IPS-15b (cell line): ENCODE results near the gene TUSC2.
"Not testable (repeated sequence)": the region's sequence is repeated elsewhere in the genome, so short reads cannot be mapped to it uniquely, and the experiment has no call there.

Experiments used
- H3K27me3 ChIP-seq: one replicate; pipeline ENCODE4 v1.6.1; 2013; ENCODE audit warnings: low read length; ENCODE audit not compliant: control insufficient read depth, insufficient read depth
- H3K36me3 ChIP-seq: one replicate; pipeline ENCODE4 v1.6.1; 2013; ENCODE audit warnings: low read length; ENCODE audit not compliant: control insufficient read depth, insufficient read depth
- H3K4me1 ChIP-seq: one replicate; pipeline ENCODE4 v1.6.1; 2013; ENCODE audit warnings: mild to moderate bottlenecking, low read length; ENCODE audit not compliant: control insufficient read depth, insufficient read depth
- H3K4me3 ChIP-seq: one replicate; pipeline ENCODE4 v1.5.1; 2013; ENCODE audit warnings: low read depth, low read length
- H3K9ac ChIP-seq: one replicate; pipeline ENCODE4 v1.6.1; 2013; ENCODE audit warnings: low read depth, mild to moderate bottlenecking, low read length
- H3K9me3 ChIP-seq: one replicate; pipeline ENCODE4 v1.6.1; 2013; ENCODE audit warnings: mild to moderate bottlenecking, low read length; ENCODE audit not compliant: control insufficient read depth, insufficient read depth

TUSC2 gene

GRCh38 chr3:50294089-50294488 lies 33.9 kb downstream of the TUSC2 start:
- no peak overlapping the region for H3K4me3 ChIP-seq
- no peaks in the 10 kb centered on the region for H3K4me1 ChIP-seq

GRCh38 chr3:50293079-50293801 lies 34.8 kb downstream of the TUSC2 start:
- H3K36me3 ChIP-seq: peaks cover 27% of the 10 kb centered on the region
- no peaks in the 10 kb centered on the region for H3K9me3 ChIP-seq
- H3K4me1 ChIP-seq: no peaks in the 10 kb centered on the region
- H3K4me3 ChIP-seq: no peak overlapping the region
- H3K9ac ChIP-seq: peak overlapping the region; percentile 71
- no peaks in the 10 kb centered on the region for H3K27me3 ChIP-seq

More at GRCh38 chr3:50294089-50294488, 33.9 kb downstream of the TUSC2 start:
- Histone ChIP-seq H3K27me3 (no peaks in the 10 kb centered on the region), H3K36me3 (peaks cover 18% of the 10 kb centered on the region), H3K9me3 (no peaks in the 10 kb centered on the region), H3K9ac (no peak overlapping the region)

GRCh38 chr3:50292159-50293078 lies 35.6 kb downstream of the TUSC2 start, which contains the start of gene IFRD2:
TSS of gene IFRD2 (minus strand) at chr3:50292429. CDS start at chr3:50292274, 155 bp downstream.
- Histone ChIP-seq H3K9ac (peak within 1 kb of the TSS; percentile 71), H3K4me1 (no peaks in the 10 kb centered on the region), H3K36me3 (peaks cover 34% of the 10 kb centered on the region), H3K27me3 (no peaks in the 10 kb centered on the region), H3K9me3 (no peaks in the 10 kb centered on the region), H3K4me3 (peak within 1 kb of the TSS; percentile 93)

- Histone ChIP-seq H3K9me3 (no peaks in the 10 kb centered on the region), H3K9ac (no peak overlapping the region), H3K4me3 (no peak overlapping the region), H3K27me3 (no peaks in the 10 kb centered on the region), H3K36me3 (peaks cover 37% of the 10 kb centered on the region), H3K4me1 (no peaks in the 10 kb centered on the region)
Observed at GRCh38 chr3:50290161-50290641, 37.8 kb downstream of the TUSC2 start.

GRCh38 chr3:50289130-50289529 lies 38.9 kb downstream of the TUSC2 start:
- no peaks in the 10 kb centered on the region for H3K4me1 ChIP-seq
- peaks cover 37% of the 10 kb centered on the region for H3K36me3 ChIP-seq
- H3K27me3 ChIP-seq: no peaks in the 10 kb centered on the region
- H3K9me3 ChIP-seq: no peaks in the 10 kb centered on the region
- no peak overlapping the region for H3K9ac ChIP-seq
- no peak overlapping the region for H3K4me3 ChIP-seq

- H3K9ac ChIP-seq: no peak overlapping the region
- H3K27me3 ChIP-seq: no peaks in the 10 kb centered on the region
- H3K4me1 ChIP-seq: no peaks in the 10 kb centered on the region
- H3K9me3 ChIP-seq: no peaks in the 10 kb centered on the region
- H3K36me3 ChIP-seq: peaks cover 37% of the 10 kb centered on the region
- no peak overlapping the region for H3K4me3 ChIP-seq
Observed at GRCh38 chr3:50288387-50289007, 39.5 kb downstream of the TUSC2 start.

- Histone ChIP-seq H3K9ac (no peak overlapping the region), H3K9me3 (no peaks in the 10 kb centered on the region), H3K36me3 (peaks cover 37% of the 10 kb centered on the region), H3K4me1 (no peaks in the 10 kb centered on the region), H3K4me3 (no peak overlapping the region), H3K27me3 (no peaks in the 10 kb centered on the region)
Observed at GRCh38 chr3:50287262-50287661, 40.8 kb downstream of the TUSC2 start.

GRCh38 chr3:50286322-50287227 lies 41.4 kb downstream of the TUSC2 start:
- Histone ChIP-seq H3K36me3 (peaks cover 37% of the 10 kb centered on the region), H3K4me3 (no peak overlapping the region), H3K4me1 (no peaks in the 10 kb centered on the region), H3K9ac (no peak overlapping the region), H3K9me3 (no peaks in the 10 kb centered on the region), H3K27me3 (no peaks in the 10 kb centered on the region)

GRCh38 chr3:50284121-50284520 lies 43.9 kb downstream of the TUSC2 start:
- not testable (repeated sequence) for H3K4me1 ChIP-seq, H3K4me3 ChIP-seq, H3K27me3 ChIP-seq, H3K9ac ChIP-seq, H3K9me3 ChIP-seq
- peaks cover 21% of the 10 kb centered on the region for H3K36me3 ChIP-seq

- no peak overlapping the region for H3K4me3 ChIP-seq
- H3K36me3 ChIP-seq: no peaks in the 10 kb centered on the region
- no peaks in the 10 kb centered on the region for H3K9me3 ChIP-seq
- H3K4me1 ChIP-seq: no peaks in the 10 kb centered on the region
- peaks cover 31% of the 10 kb centered on the region for H3K27me3 ChIP-seq
- no peak overlapping the region for H3K9ac ChIP-seq
Observed at GRCh38 chr3:50279255-50280016, 48.6 kb downstream of the TUSC2 start.
